ENCODE results near the gene PCDHAC2.

Gene PCDHAC2

DNA sequence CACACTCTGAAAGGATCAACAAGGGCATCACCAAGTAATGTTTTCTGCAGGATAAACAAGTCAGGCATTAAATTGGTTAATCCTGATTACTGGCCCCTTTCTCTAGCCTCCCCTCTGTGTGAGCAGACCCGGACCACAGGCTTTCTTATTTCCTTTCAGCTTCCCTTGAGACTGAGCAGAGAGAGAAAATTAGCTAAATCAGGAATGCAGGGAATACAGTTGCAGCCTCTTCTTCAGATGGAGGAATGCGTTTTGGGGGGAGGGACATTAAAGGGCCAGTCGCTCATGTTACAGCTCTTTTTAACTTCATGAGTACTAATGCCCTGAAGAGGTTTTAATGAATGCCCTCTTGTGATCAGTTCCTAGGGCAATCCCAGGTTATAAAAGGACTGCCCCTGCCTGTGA lies 19.8 kb downstream of the PCDHAC2 start:
- DNase-seq (ENCODE audit: low spot score): peak; percentile 58

- DNase-seq (ENCODE audit: low spot score): peak; percentile 14
Observed at GRCh38 chr5:140988100-140988499, 21.8 kb downstream of the PCDHAC2 start.

DNA sequence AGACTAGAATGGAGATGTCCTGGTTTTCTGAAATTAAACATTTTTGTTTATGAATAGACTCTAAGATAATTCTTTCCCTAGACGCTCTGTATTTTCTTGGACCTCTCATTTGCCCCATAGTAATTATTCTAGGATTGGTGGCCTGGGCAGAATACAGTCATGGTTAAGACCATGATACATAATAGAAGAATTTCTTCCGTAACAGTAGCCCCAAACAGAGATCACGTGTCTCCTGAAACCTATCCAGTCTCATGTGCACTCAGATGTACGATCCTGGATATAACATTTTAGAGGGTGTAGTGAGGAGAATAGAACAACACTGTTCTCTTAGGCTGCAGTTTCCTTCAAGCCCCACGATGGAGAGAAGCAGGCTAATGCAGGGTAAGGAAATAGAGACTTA lies 22.3 kb downstream of the PCDHAC2 start:
- no peak for DNase-seq (ENCODE audit: low spot score)

GRCh38 chr5:140989254-140990020 lies 23.2 kb downstream of the PCDHAC2 start:
- no peak for DNase-seq (ENCODE audit: low spot score)

DNA sequence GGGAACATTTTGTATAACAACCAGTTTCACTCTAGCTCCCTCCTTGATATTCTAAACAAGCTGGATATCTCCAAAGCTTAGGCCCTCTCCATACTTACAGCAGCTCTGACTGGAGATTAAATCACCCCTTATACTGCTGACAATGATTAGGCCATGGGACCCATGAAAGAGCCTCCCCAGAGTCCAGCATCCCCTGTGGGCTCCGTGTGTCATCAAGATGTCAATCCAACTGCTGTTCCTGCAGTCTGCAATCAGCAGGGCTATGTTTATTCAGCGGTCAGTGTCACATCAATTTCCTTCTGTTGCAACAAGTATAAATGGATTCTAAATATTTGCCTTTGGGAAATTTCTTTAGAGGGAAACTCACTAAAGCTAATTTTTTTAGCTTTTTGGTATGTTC lies 26.6 kb downstream of the PCDHAC2 start:
- DNase-seq (ENCODE audit: low spot score): no peak

DNA sequence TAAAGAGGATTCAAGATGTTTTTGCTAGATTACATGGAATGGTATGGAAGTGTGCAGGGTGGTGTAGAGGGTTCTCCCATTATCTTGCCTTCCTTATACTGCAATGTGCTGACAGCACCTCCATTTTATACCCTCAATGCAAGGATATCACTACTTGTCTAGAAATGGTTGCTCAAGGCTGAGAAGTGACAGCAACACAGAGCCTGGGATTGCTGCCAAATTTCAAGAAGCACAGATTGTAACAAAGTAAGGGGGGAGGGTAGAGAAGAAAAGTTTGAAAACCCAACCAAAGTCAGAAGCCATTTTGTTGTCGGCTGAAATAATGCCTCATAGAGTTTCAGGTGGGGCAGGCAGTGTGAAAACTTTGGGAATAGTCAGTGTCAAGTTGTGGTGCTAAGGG lies 29.8 kb downstream of the PCDHAC2 start:
- DNase-seq (ENCODE audit: low spot score): no peak

GRCh38 chr5:140998921-140999410 lies 32.7 kb downstream of the PCDHAC2 start:
- no peak for DNase-seq (ENCODE audit: low spot score)

DNA sequence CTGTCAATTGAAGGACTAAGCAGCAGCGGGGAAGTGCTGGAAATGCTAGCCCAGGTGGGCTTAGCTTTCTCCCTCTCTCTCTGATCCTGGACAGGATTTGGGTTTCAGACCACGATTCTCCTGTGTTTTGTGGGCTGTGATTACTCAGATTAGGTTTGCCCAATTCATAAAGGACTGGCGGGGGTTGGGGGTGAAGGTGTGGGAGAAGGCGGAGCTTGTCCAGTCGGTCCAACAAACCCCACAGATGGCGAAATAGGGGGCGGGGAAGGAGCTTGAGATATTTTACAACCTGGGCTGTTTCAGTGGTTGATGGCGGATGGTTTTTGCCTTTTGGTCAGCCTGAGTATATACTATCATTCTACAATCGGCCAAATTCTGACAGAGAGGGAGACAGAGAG lies 35.2 kb downstream of the PCDHAC2 start:
- peak; percentile 57 for DNase-seq (ENCODE audit: low spot score)

DNA sequence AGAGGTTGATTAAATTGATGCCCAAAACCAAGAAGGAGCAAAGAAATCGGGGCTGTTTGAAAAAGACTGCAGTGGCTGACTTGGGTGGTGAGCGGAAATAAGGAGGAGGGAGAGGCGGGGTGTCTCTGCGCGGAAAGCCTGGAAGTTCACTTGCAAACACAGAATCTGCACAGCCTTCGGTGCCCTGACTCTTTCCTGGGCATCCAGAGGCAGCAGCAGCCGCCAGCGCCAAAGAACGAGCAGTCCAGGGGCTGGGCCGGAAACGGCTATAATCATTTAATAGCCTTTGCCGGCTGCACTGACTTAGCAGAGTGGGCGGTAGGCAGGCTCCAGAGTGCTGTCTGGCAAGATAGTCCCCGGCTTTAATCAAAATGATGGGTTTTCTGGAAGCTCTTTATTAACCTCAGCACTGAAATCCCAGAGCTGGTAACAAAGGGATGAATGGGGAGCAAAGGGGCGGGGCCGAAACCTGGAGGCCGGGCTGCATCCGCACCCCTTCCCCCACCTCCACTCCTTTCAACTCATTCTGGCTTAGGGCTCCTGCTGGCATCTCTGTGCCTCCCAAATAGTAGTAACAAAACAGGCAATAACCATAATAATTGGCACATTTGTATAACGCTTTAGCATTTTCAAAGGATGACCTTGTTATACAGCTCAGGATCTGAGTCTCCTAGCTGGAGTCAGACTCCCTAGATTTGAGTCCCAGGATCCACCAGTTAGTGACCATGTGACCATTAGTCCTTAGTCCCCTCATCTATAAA lies 35.7 kb downstream of the PCDHAC2 start:
- peak; percentile 86 for DNase-seq (ENCODE audit: low spot score)

DNA sequence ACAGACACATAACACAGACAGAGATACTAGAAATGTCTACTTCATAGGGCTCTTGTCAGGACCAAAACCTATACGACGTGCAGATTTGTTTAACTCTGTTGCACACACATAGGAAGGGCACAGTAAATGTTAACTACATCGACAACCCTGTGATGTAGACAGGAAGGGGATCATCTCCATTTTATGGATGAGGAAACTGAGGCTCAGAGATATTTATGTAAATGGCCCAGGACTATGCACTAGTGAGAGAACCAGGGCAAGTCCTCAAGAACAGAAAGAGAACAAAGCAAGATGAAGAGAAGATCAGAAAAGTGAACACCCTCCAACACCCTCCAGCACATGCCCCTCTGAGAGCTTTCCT lies 36.3 kb downstream of the PCDHAC2 start:
- DNase-seq (ENCODE audit: low spot score): no peak

DNA sequence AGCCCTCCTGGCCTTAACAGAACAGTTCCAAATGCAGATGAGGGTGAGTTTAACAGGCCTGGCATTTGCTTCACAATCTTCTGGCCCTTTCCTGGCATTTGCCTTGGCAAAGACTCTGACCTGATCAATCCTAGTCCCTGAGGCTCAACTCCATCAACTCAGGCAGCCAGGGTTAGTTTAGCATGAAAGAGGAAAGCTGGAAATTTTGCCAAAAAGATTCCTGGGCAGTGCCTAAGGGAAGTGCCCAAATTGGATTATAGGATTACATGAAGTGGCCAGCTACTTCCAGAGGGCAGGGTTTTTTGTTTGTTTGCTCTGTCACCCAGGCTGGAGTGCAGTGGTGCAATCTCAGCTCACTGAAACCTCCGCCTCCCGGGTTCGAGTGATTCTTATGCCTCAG lies 36.8 kb downstream of the PCDHAC2 start:
- DNase-seq (ENCODE audit: low spot score): no peak

DNA sequence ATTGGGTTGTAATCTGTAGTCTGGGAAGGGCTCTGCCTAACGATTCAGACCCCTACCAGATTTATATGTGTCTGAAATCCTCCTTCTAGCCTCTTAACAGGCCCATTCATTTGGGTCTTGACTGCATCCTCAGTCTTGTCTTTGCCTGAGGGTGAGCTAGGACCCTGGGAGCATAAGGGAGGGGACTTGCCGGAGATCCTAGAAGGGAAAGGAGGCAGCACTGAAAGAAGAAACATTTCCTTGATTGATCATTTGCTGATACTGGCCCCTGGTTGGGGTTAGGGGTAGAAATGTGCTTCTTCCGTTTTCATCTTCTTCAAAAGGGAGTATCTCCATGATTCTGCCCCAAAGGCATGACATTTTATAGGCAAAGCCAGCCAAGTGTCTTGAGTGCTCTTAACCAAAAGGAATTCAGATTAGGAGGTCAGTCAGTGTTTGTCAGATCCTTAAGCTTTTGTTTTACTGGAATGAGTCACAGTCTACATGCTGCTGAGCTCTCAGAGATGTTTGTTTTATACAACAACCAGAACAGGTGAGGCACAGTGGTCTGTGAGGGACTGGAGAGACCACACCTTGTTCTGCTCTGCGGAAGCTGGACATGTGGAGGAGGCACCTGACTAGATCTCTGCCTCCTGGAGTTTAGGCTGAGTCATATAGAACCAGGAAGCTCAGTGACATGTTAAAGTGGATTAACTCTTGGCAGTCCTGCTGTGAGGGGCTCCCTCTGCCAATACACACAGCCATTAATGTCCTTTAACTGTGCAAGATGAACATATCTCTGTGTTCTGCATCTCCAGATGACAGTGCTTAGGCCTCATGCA lies 37.7 kb downstream of the PCDHAC2 start:
- peak; percentile 44 for DNase-seq (ENCODE audit: low spot score)

- DNase-seq (ENCODE audit: low spot score): no peak
Observed at GRCh38 chr5:141007791-141008190, 41.5 kb downstream of the PCDHAC2 start.

DNA sequence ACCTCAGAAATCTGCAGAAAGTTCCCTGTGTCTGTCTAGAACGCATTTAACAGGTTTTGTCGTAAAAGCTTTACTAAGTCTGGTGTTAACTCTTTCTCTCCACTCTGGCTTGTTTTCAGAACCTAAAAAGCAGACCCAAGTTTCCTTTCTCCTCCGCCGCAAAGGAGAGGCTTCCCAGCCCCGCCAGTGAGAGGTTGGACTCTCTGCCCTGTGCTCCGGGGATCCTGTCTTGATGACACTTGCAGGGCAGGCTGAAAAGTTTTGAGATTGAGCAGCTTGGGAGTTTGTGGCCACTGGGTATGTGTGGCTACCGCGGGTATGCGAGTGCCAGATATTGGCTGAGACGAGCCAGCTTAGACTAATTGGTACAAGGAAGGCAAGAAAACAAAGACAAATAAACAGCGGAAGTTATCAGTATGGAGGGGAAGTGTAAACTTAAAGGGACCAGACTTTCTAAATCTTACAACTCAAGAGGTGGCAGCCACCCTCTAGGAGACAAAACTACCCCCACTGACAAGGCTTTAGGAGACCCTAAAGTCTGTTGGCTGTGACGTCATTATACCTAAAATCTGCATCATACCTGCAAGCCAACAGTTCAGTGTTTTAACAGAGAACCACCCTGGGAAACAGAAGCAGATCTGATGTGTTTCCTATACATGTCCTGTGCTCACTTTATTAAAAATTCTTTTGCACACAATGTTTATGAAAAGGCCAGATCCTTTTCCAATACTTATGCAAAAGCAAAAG lies 43.9 kb downstream of the PCDHAC2 start:
- no peak for DNase-seq (ENCODE audit: low spot score)

GRCh38 chr5:141017943-141018342 lies 51.7 kb downstream of the PCDHAC2 start:
- DNase-seq (ENCODE audit: low spot score): no peak

All from iPS-NIHi11 (cell line).